Measurements from ENCODE around the gene WFDC10B. TPM values are rescaled to one million over a fixed set of nuclear protein-coding genes. Genes with fewer than 3 reads are reported as not detected.
"Not testable (repeated sequence)": the region's sequence is repeated elsewhere in the genome, so short reads cannot be mapped to it uniquely, and the experiment has no call there.

WFDC10B gene
- total and polyA plus RNA-seq, 12 donors, result not detected

GRCh38 chr20:45672765-45673164, 32.1 kb downstream of the WFDC10B start:
- TF ChIP-seq CTCF (IDR thresholded peaks at IDR 0.05), result no peak
- H3K36me3 ChIP-seq, result no peaks in the 10 kb centered on the region
- intact Hi-C loops (cut with DNase I), result no loop called here
- no peak for ATAC-seq
- no peaks in the 10 kb centered on the region for H3K4me1 ChIP-seq
- no peak for DNase-seq
- H3K27ac ChIP-seq, result no peak overlapping the region
- H3K27me3 ChIP-seq, result peaks cover 0 to 7% (median 0%) of the 10 kb centered on the region in 7 donors
- H3K4me3 ChIP-seq, result no peak overlapping the region
- peaks cover 0 to 34% (median 5%) of the 10 kb centered on the region in 11 donors for H3K9me3 ChIP-seq

- H3K27me3 ChIP-seq, result peaks cover 0 to 18% (median 5%) of the 10 kb centered on the region in 7 donors
- H3K27ac ChIP-seq, result no peak within 1 kb of the TSS
- DNase-seq (no peak), ATAC-seq (no peak)
- intact Hi-C loops (cut with DNase I), result no loop called here
- 83 to 88% methylated on average over 1 of the region's 1 CpG for WGBS, 2 donors
- H3K4me3 ChIP-seq, result no peak within 1 kb of the TSS
- H3K4me1 ChIP-seq, result no peaks in the 10 kb centered on the region
- no peak for TF ChIP-seq CTCF (IDR thresholded peaks at IDR 0.05)
- no peaks in the 10 kb centered on the region for H3K36me3 ChIP-seq
- H3K9me3 ChIP-seq, result peaks cover 0 to 14% (median 0%) of the 10 kb centered on the region in 11 donors
These were observed 34.7 kb downstream of the WFDC10B start, which contains the start of gene WFDC11 for GRCh38 chr20:45670139-45670538. WFDC11 (minus strand) TSS chr20:45670239; CDS start chr20:45650600, 19,639 bp downstream.

GRCh38 chr20:45657038-45657437, 47.8 kb downstream of the WFDC10B start:
- H3K27me3 ChIP-seq; H3K36me3 ChIP-seq; ATAC-seq; DNase-seq; intact Hi-C loops (cut with DNase I); H3K27ac ChIP-seq; H3K4me1 ChIP-seq; H3K4me3 ChIP-seq: not testable (repeated sequence)
- H3K9me3 ChIP-seq, result peaks cover 0 to 15% (median 0%) of the 10 kb centered on the region in 11 donors
- 84 to 87% methylated on average over 3 of the region's 3 CpGs for WGBS, 2 donors

DNA sequence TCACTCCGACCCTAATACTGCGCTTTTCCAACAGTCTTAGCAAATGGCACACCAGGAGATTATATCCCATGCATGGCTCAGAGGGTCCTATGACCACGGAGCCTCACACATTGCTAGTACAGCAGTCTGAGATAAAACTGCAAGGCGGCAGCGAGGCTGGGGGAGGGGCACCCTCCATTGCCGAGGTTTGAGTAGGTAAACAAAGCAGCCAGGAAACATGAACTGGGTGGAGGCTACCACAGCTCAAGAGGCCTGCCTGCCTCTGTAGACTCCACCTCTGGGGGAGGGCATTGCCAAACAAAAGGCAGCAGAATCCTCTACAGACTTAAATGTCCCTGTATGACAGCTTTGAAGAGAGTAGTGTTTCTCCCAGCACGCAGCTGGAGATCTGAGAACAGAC, 53.1 kb downstream of the WFDC10B start:
- DNase-seq; H3K4me3 ChIP-seq; H3K36me3 ChIP-seq; H3K9me3 ChIP-seq; ATAC-seq; H3K4me1 ChIP-seq; H3K27me3 ChIP-seq; H3K27ac ChIP-seq; intact Hi-C loops (cut with DNase I): not testable (repeated sequence)
- WGBS, 2 donors, result 81 to 85% methylated on average over 7 of the region's 7 CpGs

GRCh38 chr20:45649312-45649863, 55.4 kb downstream of the WFDC10B start:
- 73 to 75% methylated on average over 6 of the region's 6 CpGs for WGBS, 2 donors
- H3K27me3 ChIP-seq, result peaks cover 0 to 8% (median 5%) of the 10 kb centered on the region in 7 donors
- DNase-seq, result no peak
- H3K4me1 ChIP-seq, result no peaks in the 10 kb centered on the region
- no peak for TF ChIP-seq CTCF (IDR thresholded peaks at IDR 0.05)
- no peaks in the 10 kb centered on the region for H3K9me3 ChIP-seq
- H3K36me3 ChIP-seq, result no peaks in the 10 kb centered on the region
- H3K27ac ChIP-seq, result no peak overlapping the region
- intact Hi-C loops (cut with DNase I), result no loop called here
- H3K4me3 ChIP-seq, result no peak overlapping the region
- ATAC-seq, result no peak
